Spinal cord (tissue), 10 donors: ENCODE results near the gene PLA2G10. TPM values are rescaled to one million over a fixed set of nuclear protein-coding genes. Genes with fewer than 3 reads are reported as not detected.
A peak's percentile ranks its signal among the peaks of the same experiment; 100 is the strongest.
"Not testable (repeated sequence)": the region's sequence is repeated elsewhere in the genome, so short reads cannot be mapped to it uniquely, and the experiment has no call there.

Experiments used
- DNase-seq, 6 donors: peaks; one replicate each; pipeline versions ENCODE4 v3.0.0 to v3.0.0-alpha.2; 2013 to 2015; ENCODE audit warnings: low spot score in 6 of 6, low read depth in 4 of 6
- H3K27ac ChIP-seq: one replicate; pipeline ENCODE4 v1.5.1; 2013; ENCODE audit warnings: low read depth, low read length, control low read depth
- H3K27me3 ChIP-seq: one replicate; pipeline ENCODE4 v1.6.1; 2013; ENCODE audit warnings: low read length; ENCODE audit not compliant: control insufficient read depth, insufficient read depth
- H3K36me3 ChIP-seq: one replicate; pipeline ENCODE4 v1.6.1; 2013; ENCODE audit warnings: low read length; ENCODE audit not compliant: control insufficient read depth, insufficient read depth
- H3K4me1 ChIP-seq: one replicate; pipeline ENCODE4 v1.6.1; 2013; ENCODE audit warnings: low read length; ENCODE audit not compliant: control insufficient read depth, insufficient read depth
- H3K4me3 ChIP-seq: one replicate; pipeline ENCODE4 v1.5.1; 2013; ENCODE audit warnings: low read depth, low read length, control low read depth
- H3K9me3 ChIP-seq: one replicate; pipeline ENCODE4 v1.6.1; 2013; ENCODE audit warnings: low read length; ENCODE audit not compliant: control insufficient read depth, insufficient read depth
- WGBS: methylation state at CpG from one replicate; pipeline ENCODE4 v1.1.5; 2013; ENCODE audit warnings: missing lambda C conversion rate; ENCODE audit not compliant: insufficient coverage; 5-methylcytosine and 5-hydroxymethylcytosine counted together
- polyA plus RNA-seq, 2 donors: library from polyadenylated mRNA; unstranded; fragments of 120-200 nt; gene quantifications; one replicate each; pipeline ENCODE4 v1.2.1, GENCODE V29; 2013; ENCODE audit not compliant: insufficient read length in 2 of 2
- total RNA-seq, 2 donors: library from RNA; depleted of rRNA in 1 of 2; stranded (reverse); fragments of 120-200 nt in 1 of 2; fragments of >200 nt in 1 of 2; gene quantifications; one replicate each; pipeline versions ENCODE4 v1.2.3 to v1.2.4, GENCODE V29; 2013 to 2014
- donor health status: healthy.

Gene PLA2G10
- total and polyA plus RNA-seq, 4 donors, result 0.22 to 0.39 TPM; not detected in 2

GRCh38 chr16:14636179-14636950 is 57.7 kb downstream of the PLA2G10 start:
- H3K27me3 ChIP-seq, H3K9me3 ChIP-seq, H3K4me3 ChIP-seq, DNase-seq, H3K27ac ChIP-seq, H3K36me3 ChIP-seq: not testable (repeated sequence)
- H3K4me1 ChIP-seq, result peaks cover 19% of the 10 kb centered on the region
- WGBS, result 40% methylated on average over 2 of the region's 17 CpGs

GRCh38 chr16:14635395-14636165 is 58.5 kb downstream of the PLA2G10 start:
- Histone ChIP-seq H3K9me3 (no peaks in the 10 kb centered on the region), H3K4me1 (peaks cover 21% of the 10 kb centered on the region), H3K4me3 (no peak overlapping the region), H3K36me3 (peaks cover 8% of the 10 kb centered on the region), H3K27me3 (no peaks in the 10 kb centered on the region), H3K27ac (no peak overlapping the region)
- 86% methylated on average over 6 of the region's 12 CpGs for WGBS
- no peak for DNase-seq

DNA sequence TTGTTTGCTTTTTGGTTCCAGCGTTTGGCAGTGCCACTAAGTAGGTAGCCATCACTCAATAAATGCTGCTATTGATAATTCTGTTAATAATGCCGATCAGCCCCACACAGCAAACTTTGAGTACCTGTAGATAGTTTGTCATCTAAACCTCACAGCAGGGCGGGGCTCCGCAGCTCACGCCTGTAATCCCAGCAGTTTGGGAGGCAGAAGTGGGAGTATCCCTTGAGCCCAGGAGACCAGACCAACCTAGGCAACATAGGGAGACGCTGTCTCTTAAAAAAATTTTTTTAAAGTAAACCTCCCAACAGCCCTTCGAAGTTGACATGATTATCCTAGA is 59.8 kb downstream of the PLA2G10 start:
- H3K27ac ChIP-seq, result no peak overlapping the region
- no peaks in the 10 kb centered on the region for H3K27me3 ChIP-seq
- no peaks in the 10 kb centered on the region for H3K9me3 ChIP-seq
- WGBS, result 40% methylated on average over 3 of the region's 7 CpGs
- peaks cover 28% of the 10 kb centered on the region for H3K4me1 ChIP-seq
- H3K4me3 ChIP-seq, result peak overlapping the region; percentile 80
- peaks cover 7% of the 10 kb centered on the region for H3K36me3 ChIP-seq
- no peak for DNase-seq

GRCh38 chr16:14632693-14633569 is 61.2 kb downstream of the PLA2G10 start, which contains the start of gene BFAR:
Gene BFAR, plus strand, starts transcription at chr16:14632951. Its CDS starts 11,396 bp downstream, at chr16:14644347.
- peak within 1 kb of the TSS; percentile 80 for H3K4me3 ChIP-seq
- peaks cover under 1% of the 10 kb centered on the region for H3K36me3 ChIP-seq
- 0% methylated on average over 58 of the region's 69 CpGs for WGBS
- peaks cover 29% of the 10 kb centered on the region for H3K4me1 ChIP-seq
- H3K27me3 ChIP-seq, result no peaks in the 10 kb centered on the region
- no peaks in the 10 kb centered on the region for H3K9me3 ChIP-seq
- peak within 1 kb of the TSS; percentile 90 for H3K27ac ChIP-seq
- peak; percentile 84 to 99 (median 97) for DNase-seq

- H3K4me3 ChIP-seq, result peak overlapping the region; percentile 88
- 78% methylated on average over 25 of the region's 29 CpGs for WGBS
- peak overlapping the region; percentile 87 for H3K27ac ChIP-seq
- not testable (repeated sequence) for DNase-seq, H3K27me3 ChIP-seq, H3K9me3 ChIP-seq, H3K36me3 ChIP-seq
- H3K4me1 ChIP-seq, result peaks cover 29% of the 10 kb centered on the region
These were observed 63.3 kb downstream of the PLA2G10 start for GRCh38 chr16:14630620-14631330.

- peak within 1 kb of the TSS; percentile 88 for H3K4me3 ChIP-seq
- peaks cover 7% of the 10 kb centered on the region for H3K36me3 ChIP-seq
- under 1% methylated on average over 51 of the region's 51 CpGs for WGBS
- H3K27me3 ChIP-seq, result no peaks in the 10 kb centered on the region
- peaks cover 28% of the 10 kb centered on the region for H3K4me1 ChIP-seq
- DNase-seq, result peak; percentile 76 to 98 (median 87)
- peak within 1 kb of the TSS; percentile 87 for H3K27ac ChIP-seq
- no peaks in the 10 kb centered on the region for H3K9me3 ChIP-seq
These were observed 64.0 kb downstream of the PLA2G10 start, which contains the start of gene PARN for GRCh38 chr16:14629919-14630619. Gene PARN, minus strand, starts transcription at chr16:14630260. Its CDS starts 135 bp downstream, at chr16:14630125.

- peak in 1 of 6 donors; percentile 1 for DNase-seq
- Histone ChIP-seq H3K4me1 (peaks cover 26% of the 10 kb centered on the region), H3K36me3 (peaks cover 12% of the 10 kb centered on the region), H3K27me3 (no peaks in the 10 kb centered on the region), H3K4me3 (peak overlapping the region; percentile 88), H3K9me3 (no peaks in the 10 kb centered on the region), H3K27ac (peak overlapping the region; percentile 87)
- 2% methylated on average over 17 of the region's 17 CpGs for WGBS
These were observed 64.5 kb downstream of the PLA2G10 start for GRCh38 chr16:14629612-14629918.

- H3K4me1 ChIP-seq, result peaks cover 21% of the 10 kb centered on the region
- no peaks in the 10 kb centered on the region for H3K9me3 ChIP-seq
- 85% methylated on average over 4 of the region's 12 CpGs for WGBS
- peaks cover 13% of the 10 kb centered on the region for H3K36me3 ChIP-seq
- no peak for DNase-seq
- peak overlapping the region; percentile 88 for H3K4me3 ChIP-seq
- H3K27ac ChIP-seq, result no peak overlapping the region
- no peaks in the 10 kb centered on the region for H3K27me3 ChIP-seq
These were observed 65.1 kb downstream of the PLA2G10 start for GRCh38 chr16:14628806-14629611.
